Stimulated activated CD8-positive, alpha-beta memory T cell treated with anti-CD3 and anti-CD28 coated beads, Interleukin-12 subunit alpha, Interleukin-12 subunit beta, amount 100 ng/mL, for 24 hours (primary cell): Measurements from ENCODE around the gene CACHD1.
A peak's percentile ranks its signal among the peaks of the same experiment; 100 is the strongest.

Experiments used
- DNase-seq: peaks from one replicate; pipeline ENCODE4 v3.0.0-alpha.2; 2020; ENCODE audit errors: extremely low read depth

Gene CACHD1

GRCh38 chr1:64469977-64470664 lies at the start of gene CACHD1:
Gene CACHD1 (plus strand): TSS chr1:64470129. CDS start chr1:64470745, 616 bp downstream.
- DNase-seq: peak; percentile 39

GRCh38 chr1:64421377-64421776 lies 48.6 kb upstream of the CACHD1 start:
- no peak for DNase-seq

GRCh38 chr1:64423526-64423925 lies 46.4 kb upstream of the CACHD1 start:
- no peak for DNase-seq

- DNase-seq: no peak
Observed at GRCh38 chr1:64424412-64424811, 45.5 kb upstream of the CACHD1 start.

GRCh38 chr1:64425521-64425920 lies 44.4 kb upstream of the CACHD1 start:
- DNase-seq: no peak

GRCh38 chr1:64426681-64427080 lies 43.2 kb upstream of the CACHD1 start:
- DNase-seq: no peak

GRCh38 chr1:64427879-64428278 lies 42.0 kb upstream of the CACHD1 start:
- DNase-seq: no peak

GRCh38 chr1:64433308-64433707 lies 36.6 kb upstream of the CACHD1 start:
- DNase-seq: no peak

GRCh38 chr1:64433747-64434146 lies 36.2 kb upstream of the CACHD1 start:
- DNase-seq: no peak

- no peak for DNase-seq
Observed at GRCh38 chr1:64435000-64435399, 34.9 kb upstream of the CACHD1 start.

- DNase-seq: no peak
Observed at GRCh38 chr1:64437453-64437852, 32.5 kb upstream of the CACHD1 start.

GRCh38 chr1:64440183-64440826 lies 29.6 kb upstream of the CACHD1 start:
- DNase-seq: no peak

- DNase-seq: no peak
Observed at GRCh38 chr1:64451440-64451839, 18.5 kb upstream of the CACHD1 start.

- DNase-seq: no peak
Observed at GRCh38 chr1:64453688-64454087, 16.2 kb upstream of the CACHD1 start.

GRCh38 chr1:64458915-64459314 lies 11.0 kb upstream of the CACHD1 start:
- no peak for DNase-seq

- no peak for DNase-seq
Observed at GRCh38 chr1:64459743-64460142, 10.2 kb upstream of the CACHD1 start.

- DNase-seq: no peak
Observed at GRCh38 chr1:64466033-64466432, 3.9 kb upstream of the CACHD1 start.

GRCh38 chr1:64469116-64469976 lies 583 bp upstream of the CACHD1 start:
- DNase-seq: no peak

- no peak for DNase-seq
Observed at GRCh38 chr1:64470665-64471217, 812 bp downstream of the CACHD1 start.

GRCh38 chr1:64471218-64472039 lies 1.5 kb downstream of the CACHD1 start:
- no peak for DNase-seq

GRCh38 chr1:64472040-64472376 lies 2.1 kb downstream of the CACHD1 start:
- DNase-seq: no peak

GRCh38 chr1:64472805-64473204 lies 2.9 kb downstream of the CACHD1 start:
- no peak for DNase-seq
